Suprapubic skin (tissue), 4 donors: Measurements from ENCODE around the gene ATP1B1. TPM values are rescaled to one million over a fixed set of nuclear protein-coding genes. Genes with fewer than 3 reads are reported as not detected.

Experiments used
- DNase-seq, 2 donors: peaks; one replicate each; pipeline ENCODE4 v3.0.0-alpha.2; 2019; ENCODE audit warnings: low spot score in 2 of 2
- H3K27ac ChIP-seq: fragments of 200-600 bp; sonication (generic); one replicate; pipeline ENCODE4 v1.5.1; 2019
- H3K27me3 ChIP-seq: fragments of 200-600 bp; sonication (generic); one replicate; pipeline ENCODE4 v1.5.1; 2019
- H3K36me3 ChIP-seq: fragments of 200-600 bp; sonication (generic); one replicate; pipeline ENCODE4 v1.5.1; 2019
- H3K4me1 ChIP-seq: fragments of 200-600 bp; sonication (generic); one replicate; pipeline ENCODE4 v1.5.1; 2019
- H3K4me3 ChIP-seq: fragments of 200-600 bp; sonication (generic); one replicate; pipeline ENCODE4 v1.5.1; 2019; ENCODE audit warnings: mild to moderate bottlenecking
- H3K9me3 ChIP-seq: fragments of 200-600 bp; sonication (generic); one replicate; pipeline ENCODE4 v1.5.1; 2019
- CTCF ChIP-seq, 2 donors: fragments of 200-600 bp in 1 of 2; fragments of 450-650 bp in 1 of 2; sonication (generic) in 1 of 2; IDR thresholded peaks; one replicate each; pipeline ENCODE4 v1.5.1; 2016 to 2019; ENCODE audit warnings: antibody characterized with exemption in 2 of 2, mild to moderate bottlenecking in 1 of 2, moderate library complexity in 1 of 2
- EP300 ChIP-seq: sonication (generic); formaldehyde crosslinking; IDR thresholded peaks from one replicate; pipeline ENCODE4 v1.6.1; 2017; ENCODE audit warnings: antibody characterized with exemption
- POLR2A ChIP-seq, 2 donors: fragments of 450-650 bp; IDR thresholded peaks; one replicate each; pipeline ENCODE4 v1.6.1; 2017; ENCODE audit warnings: antibody characterized with exemption in 2 of 2, mild to moderate bottlenecking in 2 of 2, moderate library complexity in 2 of 2
- POLR2AphosphoS5 ChIP-seq, 3 donors: sonication (generic); formaldehyde crosslinking; IDR thresholded peaks; one replicate each; pipeline ENCODE4 v1.6.1; 2017; ENCODE audit warnings: antibody characterized with exemption in 3 of 3
- WGBS: methylation state at CpG from one replicate; pipeline ENCODE4 v1.1.5; 2018; 5-methylcytosine and 5-hydroxymethylcytosine counted together
- total RNA-seq, 4 donors: library from RNA; depleted of rRNA; stranded (reverse); fragments of >200 nt; gene quantifications; one replicate each; pipeline ENCODE4 v1.1.0, GENCODE V29; 2016

The ATP1B1 gene
- total RNA-seq, 4 donors from 2014 or later, result 63.3 to 150 (median 108) TPM

DNA sequence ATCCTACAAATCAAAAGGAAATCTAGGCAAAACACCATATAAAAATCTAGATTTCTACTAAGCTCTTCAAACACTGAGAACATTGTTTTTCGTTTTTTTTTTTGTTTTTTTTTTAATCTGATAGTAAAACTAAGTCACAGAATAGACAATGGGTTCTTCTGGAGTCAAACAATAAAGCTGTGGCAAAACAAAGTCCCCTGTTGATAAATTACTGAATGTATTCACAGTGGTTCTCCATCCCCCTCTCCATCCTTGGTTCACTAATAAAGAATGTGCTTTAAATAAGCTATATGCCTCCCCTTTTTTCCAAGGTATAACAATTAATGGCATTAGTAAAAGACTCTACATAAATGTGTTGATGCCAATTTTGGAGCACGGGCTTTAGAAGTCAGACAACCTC is 16.7 kb upstream of the ATP1B1 start:
- no peaks in the 10 kb centered on the region for H3K9me3 ChIP-seq
- H3K36me3 ChIP-seq, result no peaks in the 10 kb centered on the region
- H3K27me3 ChIP-seq, result no peaks in the 10 kb centered on the region
- H3K4me3 ChIP-seq, result no peak overlapping the region
- no peak overlapping the region for H3K27ac ChIP-seq
- H3K4me1 ChIP-seq, result no peaks in the 10 kb centered on the region
- TF ChIP-seq CTCF (IDR thresholded peaks at IDR 0.05), result no peak
- no peak for TF ChIP-seq POLR2A (IDR thresholded peaks at IDR 0.05)
- TF ChIP-seq EP300, result no peak
- TF ChIP-seq POLR2AphosphoS5 (IDR thresholded peaks at IDR 0.05), result no peak
- DNase-seq, result no peak
- 93% methylated on average over 2 of the region's 2 CpGs for WGBS

- 66% methylated on average over 4 of the region's 4 CpGs for WGBS
- Histone ChIP-seq H3K36me3 (no peaks in the 10 kb centered on the region), H3K27me3 (no peaks in the 10 kb centered on the region), H3K9me3 (no peaks in the 10 kb centered on the region), H3K4me3 (no peak overlapping the region), H3K27ac (no peak overlapping the region), H3K4me1 (peaks cover 3% of the 10 kb centered on the region)
- DNase-seq, result no peak
- TF ChIP-seq EP300 (no peak), POLR2A (IDR thresholded peaks at IDR 0.05) (no peak)
These were observed 16.1 kb upstream of the ATP1B1 start for GRCh38 chr1:169090308-169090899.

GRCh38 chr1:169090900-169091311 is 15.6 kb upstream of the ATP1B1 start:
- WGBS, result 76% methylated on average over 4 of the region's 4 CpGs
- TF ChIP-seq POLR2A (IDR thresholded peaks at IDR 0.05), result no peak
- no peak for TF ChIP-seq CTCF (IDR thresholded peaks at IDR 0.05)
- no peak for TF ChIP-seq EP300
- TF ChIP-seq POLR2AphosphoS5 (IDR thresholded peaks at IDR 0.05), result no peak
- no peak overlapping the region for H3K4me3 ChIP-seq
- DNase-seq, result no peak
- H3K27me3 ChIP-seq, result no peaks in the 10 kb centered on the region
- peaks cover 3% of the 10 kb centered on the region for H3K4me1 ChIP-seq
- no peaks in the 10 kb centered on the region for H3K36me3 ChIP-seq
- no peaks in the 10 kb centered on the region for H3K9me3 ChIP-seq
- no peak overlapping the region for H3K27ac ChIP-seq

DNA sequence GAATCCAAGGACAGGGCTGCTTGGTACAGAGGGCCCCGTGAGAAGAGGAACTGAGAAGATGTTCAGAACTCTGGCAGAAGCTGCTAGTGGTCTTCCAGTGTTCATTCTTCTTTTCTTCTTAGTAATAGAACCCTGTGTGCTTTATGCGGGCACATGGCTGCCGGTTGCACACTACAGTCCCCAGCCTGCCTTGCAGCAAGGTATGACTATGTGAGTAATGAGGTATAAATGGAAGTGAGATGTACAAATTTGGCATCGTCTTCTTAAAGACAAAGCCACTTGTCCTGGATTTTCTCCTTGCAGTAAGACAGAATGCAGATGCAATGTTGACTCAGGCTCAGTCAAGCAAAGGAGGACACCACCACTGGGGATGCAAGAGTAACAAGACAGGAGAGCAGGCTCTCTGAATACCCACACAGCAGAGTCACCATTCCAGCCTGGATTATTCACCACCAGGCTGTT is 15.0 kb upstream of the ATP1B1 start:
- H3K4me1 ChIP-seq, result peaks cover 3% of the 10 kb centered on the region
- WGBS, result 77% methylated on average over 4 of the region's 4 CpGs
- DNase-seq, result no peak

GRCh38 chr1:169092399-169092798 is 14.1 kb upstream of the ATP1B1 start:
- Histone ChIP-seq H3K27me3 (no peaks in the 10 kb centered on the region), H3K9me3 (no peaks in the 10 kb centered on the region), H3K4me1 (peaks cover 3% of the 10 kb centered on the region), H3K4me3 (no peak overlapping the region), H3K27ac (no peak overlapping the region), H3K36me3 (no peaks in the 10 kb centered on the region)
- WGBS, result 94% methylated on average over 2 of the region's 2 CpGs
- no peak for TF ChIP-seq POLR2A (IDR thresholded peaks at IDR 0.05)
- no peak for TF ChIP-seq EP300
- no peak for TF ChIP-seq CTCF (IDR thresholded peaks at IDR 0.05)
- TF ChIP-seq POLR2AphosphoS5 (IDR thresholded peaks at IDR 0.05), result no peak
- DNase-seq, result no peak

More for the DNA sequence above, 15.0 kb upstream of the ATP1B1 start:
- Histone ChIP-seq H3K4me3 (no peak overlapping the region), H3K9me3 (no peaks in the 10 kb centered on the region), H3K36me3 (no peaks in the 10 kb centered on the region), H3K27ac (no peak overlapping the region), H3K27me3 (no peaks in the 10 kb centered on the region)
- TF ChIP-seq CTCF (IDR thresholded peaks at IDR 0.05) (no peak), POLR2A (IDR thresholded peaks at IDR 0.05) (no peak)
